ENCODE results near the gene IL17C.

The IL17C gene

GRCh38 chr16:88685156-88686061, 47.0 kb downstream of the IL17C start:
- DNase-seq (peak; percentile 31), ATAC-seq (ENCODE audit: insufficient read depth, low read depth) (no peak)
- no peaks in the 10 kb centered on the region for H3K9me3 ChIP-seq (ENCODE audit: insufficient read depth, low read length, severe bottlenecking)
- peak overlapping the region in 1 of 2 experiments; percentile 50; a peak in 3 of 4 replicates for H3K4me3 ChIP-seq (ENCODE audit: low read depth in 1 of 2, low read length in 2 of 2)
- TF ChIP-seq EZH2 (IDR thresholded peaks at IDR 0.05; ENCODE audit: borderline replicate concordance, low read depth, low read length, severe bottlenecking): no peak
- peak; percentile 59 for TF ChIP-seq CTCF (IDR thresholded peaks at IDR 0.05; ENCODE audit: borderline replicate concordance, extremely low read depth, low read length, poor library complexity, severe bottlenecking)
- H3K9ac ChIP-seq (ENCODE audit: low read depth, low read length): peak overlapping the region; percentile 30; the same call in 1 of the 2 replicates
- no peak overlapping the region for H2AFZ ChIP-seq (ENCODE audit: low read depth, low read length)
- H4K20me1 ChIP-seq (ENCODE audit: insufficient read depth, low read length): peaks cover 24% of the 10 kb centered on the region
- peaks cover 20% of the 10 kb centered on the region for H3K27me3 ChIP-seq (ENCODE audit: insufficient read depth, low read length, poor library complexity)
- H3K36me3 ChIP-seq (ENCODE audit: insufficient read depth, low read length): no peaks in the 10 kb centered on the region
- H3K27ac ChIP-seq (ENCODE audit: low read length): no peak overlapping the region
- peak overlapping the region; percentile 68 for H3K4me2 ChIP-seq (ENCODE audit: insufficient read depth, low read length)
- peaks cover 15% of the 10 kb centered on the region for H3K4me1 ChIP-seq (ENCODE audit: insufficient read depth, low read length)
- no peaks in the 10 kb centered on the region for H3K79me2 ChIP-seq (ENCODE audit: insufficient read depth, low read length)

DNA sequence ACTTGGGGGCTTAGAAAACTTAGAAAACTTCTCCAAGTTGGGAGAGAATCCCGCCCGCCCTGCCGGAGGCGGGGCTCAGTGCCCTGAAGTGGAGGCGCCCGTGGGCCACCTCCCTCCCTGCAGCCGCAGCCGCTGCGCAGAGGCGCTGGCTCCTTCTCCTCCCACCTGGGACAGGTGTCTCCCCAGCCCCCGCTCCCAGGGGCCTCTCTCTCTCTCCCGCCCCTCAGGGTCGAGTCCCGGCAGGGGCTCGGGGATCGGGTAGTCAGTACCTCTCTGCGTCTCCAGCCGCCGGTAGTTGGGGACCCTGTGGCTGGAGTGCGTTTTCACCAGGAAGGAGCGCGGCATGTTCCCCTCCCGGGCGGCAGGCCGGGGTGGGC, 47.7 kb downstream of the IL17C start:
- TF ChIP-seq EZH2 (IDR thresholded peaks at IDR 0.05; ENCODE audit: borderline replicate concordance, low read depth, low read length, severe bottlenecking): peak; percentile 23
- TF ChIP-seq CTCF (IDR thresholded peaks at IDR 0.05; ENCODE audit: borderline replicate concordance, extremely low read depth, low read length, poor library complexity, severe bottlenecking): no peak
- H3K79me2 ChIP-seq (ENCODE audit: insufficient read depth, low read length): no peaks in the 10 kb centered on the region
- no peaks in the 10 kb centered on the region for H3K9me3 ChIP-seq (ENCODE audit: insufficient read depth, low read length, severe bottlenecking)
- H3K27me3 ChIP-seq (ENCODE audit: insufficient read depth, low read length, poor library complexity): peaks cover 20% of the 10 kb centered on the region
- no peaks in the 10 kb centered on the region for H3K36me3 ChIP-seq (ENCODE audit: insufficient read depth, low read length)
- ATAC-seq (ENCODE audit: insufficient read depth, low read depth) (peak; percentile 51; the same call in 2 of the 3 replicates), DNase-seq (no peak)
- no peak overlapping the region for H2AFZ ChIP-seq (ENCODE audit: low read depth, low read length)
- H3K9ac ChIP-seq (ENCODE audit: low read depth, low read length): peak overlapping the region; percentile 30; the same call in 1 of the 2 replicates
- peak overlapping the region; percentile 16 to 50; a peak in 3 of 4 replicates for H3K4me3 ChIP-seq (ENCODE audit: low read depth in 1 of 2, low read length in 2 of 2)
- H4K20me1 ChIP-seq (ENCODE audit: insufficient read depth, low read length): peaks cover 24% of the 10 kb centered on the region
- peak overlapping the region; percentile 68 for H3K4me2 ChIP-seq (ENCODE audit: insufficient read depth, low read length)
- H3K4me1 ChIP-seq (ENCODE audit: insufficient read depth, low read length): peaks cover 15% of the 10 kb centered on the region
- H3K27ac ChIP-seq (ENCODE audit: low read length): no peak overlapping the region

GRCh38 chr16:88686439-88687253, 48.3 kb downstream of the IL17C start, which contains the start of gene SNAI3:
Gene SNAI3, minus strand, starts transcription at chr16:88686507. Its CDS starts 101 bp downstream, at chr16:88686406.
- H4K20me1 ChIP-seq (ENCODE audit: insufficient read depth, low read length): peaks cover 24% of the 10 kb centered on the region
- H3K27me3 ChIP-seq (ENCODE audit: insufficient read depth, low read length, poor library complexity): peaks cover 20% of the 10 kb centered on the region
- H3K9me3 ChIP-seq (ENCODE audit: insufficient read depth, low read length, severe bottlenecking): no peaks in the 10 kb centered on the region
- peak; percentile 96 for ATAC-seq (ENCODE audit: insufficient read depth, low read depth)
- DNase-seq: peak; percentile 81
- peaks cover 15% of the 10 kb centered on the region for H3K4me1 ChIP-seq (ENCODE audit: insufficient read depth, low read length)
- peak within 1 kb of the TSS; percentile 30; the same call in 1 of the 2 replicates for H3K9ac ChIP-seq (ENCODE audit: low read depth, low read length)
- H3K27ac ChIP-seq (ENCODE audit: low read length): no peak within 1 kb of the TSS
- H3K79me2 ChIP-seq (ENCODE audit: insufficient read depth, low read length): no peaks in the 10 kb centered on the region
- H3K4me3 ChIP-seq (ENCODE audit: low read depth in 1 of 2, low read length in 2 of 2): peak within 1 kb of the TSS; percentile 16 to 50; a peak in 3 of 4 replicates
- peak within 1 kb of the TSS; percentile 68 for H3K4me2 ChIP-seq (ENCODE audit: insufficient read depth, low read length)
- no peak for TF ChIP-seq CTCF (IDR thresholded peaks at IDR 0.05; ENCODE audit: borderline replicate concordance, extremely low read depth, low read length, poor library complexity, severe bottlenecking)
- no peak for TF ChIP-seq EZH2 (IDR thresholded peaks at IDR 0.05; ENCODE audit: borderline replicate concordance, low read depth, low read length, severe bottlenecking)
- no peaks in the 10 kb centered on the region for H3K36me3 ChIP-seq (ENCODE audit: insufficient read depth, low read length)
- H2AFZ ChIP-seq (ENCODE audit: low read depth, low read length): no peak within 1 kb of the TSS
